NCI-H748 (cell line): ENCODE data around the gene PER1.

ENCODE experiments used
- DNase-seq: peaks from one replicate; lab custom pipeline; 2025; ENCODE audit not compliant: unreplicated experiment; lab: John Stamatoyannopoulos, UW

Gene PER1

DNA sequence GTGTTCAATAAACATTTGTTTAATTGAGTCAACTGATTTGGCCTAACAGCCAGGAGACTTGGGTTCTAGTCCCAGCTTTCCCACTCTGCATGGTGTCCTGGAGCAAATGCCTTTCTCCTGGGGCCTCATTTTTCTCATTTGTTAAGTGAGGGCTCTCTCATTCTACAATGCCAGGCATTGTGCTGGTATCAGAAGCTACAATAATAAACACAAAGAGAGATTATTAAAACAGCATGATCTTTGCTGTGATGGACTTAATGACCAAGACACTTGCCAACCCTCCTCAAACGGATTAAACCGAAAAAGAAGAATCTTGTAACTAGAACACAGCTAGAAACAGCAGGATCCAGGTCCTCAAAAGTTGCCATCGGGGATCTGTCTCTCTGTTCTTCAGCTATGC is 15.3 kb upstream of the PER1 start:
- DNase-seq = no peak

DNA sequence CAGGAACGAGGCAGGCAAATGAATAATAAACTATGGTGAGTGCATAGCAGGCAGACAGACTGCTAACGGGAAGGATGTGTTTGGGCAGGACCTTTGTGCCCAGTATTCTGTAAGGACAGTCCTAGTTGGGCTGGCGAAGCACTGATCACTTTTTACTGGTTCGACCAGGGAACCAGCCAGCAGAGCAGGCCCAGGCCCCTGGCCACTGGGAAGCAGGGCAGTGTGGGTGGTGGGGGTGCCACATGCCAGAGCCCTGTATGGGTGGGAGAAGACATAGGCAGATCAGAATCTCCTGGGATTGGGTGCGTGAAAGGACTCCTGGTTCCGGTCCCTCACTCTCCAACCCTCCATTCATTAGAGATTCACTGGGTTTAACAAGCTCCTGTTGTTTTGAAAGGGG is 14.5 kb upstream of the PER1 start:
- DNase-seq = no peak

DNA sequence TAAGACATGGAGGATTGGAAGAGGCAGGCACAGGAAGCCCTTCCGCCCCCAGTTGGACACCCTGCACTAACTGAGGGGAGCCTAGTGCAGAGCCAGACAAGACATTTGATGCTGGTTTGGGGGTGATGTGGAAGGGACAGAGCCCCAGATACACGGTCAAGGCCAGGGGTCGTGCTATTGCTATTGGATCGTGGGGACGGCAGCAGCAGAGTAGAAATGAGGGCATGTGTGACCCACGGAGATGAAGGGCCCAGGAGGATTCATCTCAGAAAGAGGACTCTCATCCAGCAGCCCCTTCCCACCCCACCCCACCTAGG is 12.6 kb upstream of the PER1 start:
- DNase-seq = no peak

DNA sequence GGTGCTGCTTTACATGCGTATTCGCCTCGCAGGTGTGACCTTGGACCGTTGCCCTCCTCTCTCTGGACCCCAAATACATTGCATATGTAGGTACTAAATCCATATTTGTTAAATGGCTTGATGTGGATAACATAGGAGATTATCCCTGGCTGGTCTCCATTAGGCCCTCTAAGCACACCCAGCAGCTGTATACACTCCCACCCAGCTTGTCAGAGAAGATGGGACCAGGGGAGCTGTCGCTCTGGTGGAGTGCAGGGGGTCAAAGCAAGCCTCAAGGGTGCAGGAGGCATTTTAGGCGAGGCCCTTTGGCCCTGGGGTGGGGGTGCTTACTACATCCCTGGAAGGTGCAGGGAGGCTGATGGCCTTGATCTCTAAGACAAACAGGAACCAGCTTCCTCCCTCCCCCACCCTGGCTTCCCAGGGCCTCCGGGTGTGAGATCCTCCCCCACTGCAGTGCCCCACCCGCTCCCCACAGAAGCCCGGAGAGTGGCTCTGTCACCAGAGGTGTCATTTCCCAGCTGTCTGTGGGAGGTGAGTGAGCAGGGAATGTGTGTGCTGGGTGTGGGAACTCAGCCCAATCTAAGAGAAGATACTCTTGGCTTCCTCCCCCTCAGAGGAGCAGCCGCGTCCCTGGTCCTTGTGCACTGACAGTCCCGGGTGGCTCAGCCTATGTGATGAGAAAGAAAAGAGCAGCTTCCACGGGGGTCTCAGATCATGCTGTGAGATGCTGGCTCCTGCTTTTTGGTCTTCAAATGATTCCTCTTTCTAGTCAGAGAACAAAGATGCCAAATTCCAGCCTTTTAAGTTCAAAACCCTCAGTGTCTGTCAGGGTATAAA is 12.0 kb upstream of the PER1 start:
- DNase-seq = peak; percentile 59

DNA sequence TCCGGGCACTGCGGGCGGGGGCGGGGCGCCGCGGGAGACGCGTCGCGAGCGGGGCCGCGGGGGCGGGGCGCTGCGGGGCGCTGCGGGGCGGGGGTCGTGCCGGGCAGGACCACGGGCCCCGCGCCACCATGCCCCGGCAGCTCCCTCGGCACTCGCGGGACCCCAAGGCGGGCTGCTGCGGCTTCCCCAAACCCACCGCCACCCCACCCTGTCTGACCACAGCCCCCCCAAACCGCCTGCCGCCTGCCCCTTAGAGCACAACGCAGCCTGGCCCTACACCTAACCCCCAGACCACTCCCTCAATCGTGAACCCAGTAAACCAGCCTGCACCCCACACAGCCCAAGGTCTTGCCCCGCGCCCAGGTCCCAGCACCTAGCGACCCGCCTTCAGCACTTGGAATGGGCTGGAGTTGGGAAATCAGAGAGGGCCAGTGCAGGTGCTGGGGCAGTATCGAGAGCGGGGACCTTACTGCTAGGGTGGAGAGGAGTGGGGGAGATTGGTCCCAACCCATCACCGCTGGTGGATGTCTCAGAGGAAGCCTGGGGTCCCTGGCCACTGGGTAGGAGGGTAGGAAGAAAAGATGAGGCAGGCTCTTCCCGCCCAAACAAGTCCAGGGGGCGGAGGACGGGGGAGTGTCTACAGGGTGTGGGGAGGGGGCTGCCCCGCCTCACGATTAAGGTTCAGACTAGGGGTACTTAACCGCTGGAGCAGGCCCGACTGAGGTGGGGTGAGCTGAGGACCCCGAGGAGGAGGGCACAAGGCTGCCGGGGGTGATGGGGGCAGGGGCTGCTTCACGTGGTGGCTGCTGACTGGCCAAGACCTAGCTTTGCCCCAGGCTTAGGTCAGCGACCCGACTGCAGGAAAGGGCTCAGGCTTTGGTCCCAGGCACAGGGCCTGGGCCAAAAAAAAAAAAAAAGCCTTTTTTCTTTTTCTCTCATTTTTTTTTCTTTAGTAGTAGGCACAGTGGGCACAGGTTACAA is 11.1 kb upstream of the PER1 start:
- peak; percentile 58 for DNase-seq

DNA sequence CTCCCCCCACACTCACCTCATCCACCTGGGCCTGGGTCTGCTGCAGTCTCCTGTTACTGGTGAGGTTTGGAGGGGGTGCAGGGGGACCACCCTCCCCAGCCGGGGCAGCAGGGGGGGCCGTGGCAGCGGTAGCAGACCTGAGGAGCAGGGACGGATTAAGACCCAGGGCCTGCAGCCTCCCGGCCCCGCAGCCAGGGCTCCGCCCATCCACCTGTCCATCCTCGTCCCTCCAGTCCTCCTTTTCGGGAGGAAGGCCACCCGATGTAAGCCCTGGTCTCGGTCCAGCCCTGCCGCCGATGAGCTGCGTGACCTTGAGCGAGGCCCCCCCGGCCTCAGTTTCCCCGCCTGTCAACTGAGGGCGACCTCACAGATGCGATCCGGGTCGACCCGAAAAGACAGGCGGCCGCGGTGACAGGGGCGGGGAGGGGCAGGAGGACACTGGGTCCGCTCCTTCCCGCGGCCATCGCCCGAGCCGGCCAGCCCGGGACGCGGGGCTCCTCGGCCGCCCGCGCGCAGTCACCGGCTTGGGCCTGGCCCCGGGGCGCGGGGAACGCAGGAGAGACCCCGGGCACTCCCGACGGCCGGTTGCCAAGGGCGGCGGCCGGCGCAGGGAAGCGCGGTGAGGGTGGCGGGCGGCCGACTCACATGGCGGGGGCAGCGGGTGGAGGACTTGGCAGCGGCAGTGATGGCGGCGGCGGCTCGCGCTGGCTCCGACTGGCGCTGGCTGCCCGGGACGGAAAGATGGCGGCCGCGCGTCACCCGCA is 10.2 kb upstream of the PER1 start, which contains the start of gene VAMP2:
TSS of gene VAMP2 (minus strand) at position 716 of the 764 bp plus-strand sequence. CDS start at position 647, 69 bp downstream.
- DNase-seq = peak; percentile 85

DNA sequence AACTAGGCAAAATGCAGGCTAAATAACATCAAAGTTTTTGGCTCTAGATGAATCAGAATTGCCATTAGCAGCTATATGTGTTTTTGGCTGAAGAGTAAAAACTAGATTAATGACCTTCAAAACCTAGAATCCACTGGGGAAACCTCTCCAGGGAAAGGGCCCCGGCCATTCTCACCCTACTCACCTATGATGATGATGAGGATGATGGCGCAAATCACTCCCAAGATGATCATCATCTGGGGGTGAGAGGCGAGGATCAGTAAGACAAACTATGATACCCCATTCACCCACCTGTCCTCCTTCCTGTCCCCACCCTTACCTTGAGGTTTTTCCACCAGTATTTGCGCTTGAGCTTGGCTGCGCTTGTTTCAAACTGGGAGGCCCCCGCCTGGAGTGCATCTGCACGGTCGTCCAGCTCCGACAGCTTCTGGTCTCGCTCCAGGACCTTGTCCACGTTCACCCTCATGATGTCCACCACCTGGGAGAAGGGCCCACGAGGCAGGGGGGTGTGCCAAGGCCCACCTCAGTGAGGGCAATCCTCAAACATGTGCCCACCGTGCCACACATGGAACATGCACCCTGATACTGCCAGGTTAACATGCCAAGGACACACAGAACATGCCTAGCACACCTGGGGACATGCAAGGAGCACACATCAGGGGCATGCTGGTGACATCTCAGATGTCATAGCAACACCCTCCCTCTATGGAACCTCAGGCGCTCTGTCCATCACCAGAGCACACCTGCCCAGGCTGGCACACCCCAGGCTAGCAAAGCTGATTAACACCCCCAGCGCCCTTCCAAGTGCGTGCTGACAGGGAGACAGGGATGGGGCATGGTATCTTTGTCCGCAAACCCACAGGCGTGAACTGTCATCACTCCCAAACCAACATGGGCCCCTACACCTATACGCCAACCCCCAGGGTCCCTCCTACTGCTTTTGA is 9.4 kb upstream of the PER1 start:
- DNase-seq = no peak

DNA sequence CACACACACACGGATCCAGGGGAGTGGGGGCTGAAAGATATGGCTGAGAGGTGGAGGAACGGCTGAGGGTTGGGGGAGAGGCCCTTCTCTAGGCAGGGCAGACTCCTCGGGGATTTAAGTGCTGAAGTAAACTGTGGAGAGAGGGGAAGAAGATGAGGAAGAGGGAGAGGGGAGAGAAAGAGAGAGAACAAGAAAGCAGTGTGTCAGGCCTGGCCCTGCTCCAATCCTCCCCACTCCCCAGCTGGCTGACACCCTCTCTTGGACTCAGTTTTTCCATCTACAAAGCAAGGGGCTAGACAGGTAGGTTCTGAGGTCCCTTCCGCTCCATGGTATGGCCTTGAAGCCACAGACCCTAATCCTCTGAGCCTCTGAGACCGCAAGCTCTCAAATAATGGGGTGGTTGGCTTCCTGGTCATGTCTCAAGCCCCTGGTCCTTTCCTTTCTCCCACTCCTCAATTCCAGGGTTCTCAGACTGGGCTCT is 8.6 kb upstream of the PER1 start:
- no peak for DNase-seq

DNA sequence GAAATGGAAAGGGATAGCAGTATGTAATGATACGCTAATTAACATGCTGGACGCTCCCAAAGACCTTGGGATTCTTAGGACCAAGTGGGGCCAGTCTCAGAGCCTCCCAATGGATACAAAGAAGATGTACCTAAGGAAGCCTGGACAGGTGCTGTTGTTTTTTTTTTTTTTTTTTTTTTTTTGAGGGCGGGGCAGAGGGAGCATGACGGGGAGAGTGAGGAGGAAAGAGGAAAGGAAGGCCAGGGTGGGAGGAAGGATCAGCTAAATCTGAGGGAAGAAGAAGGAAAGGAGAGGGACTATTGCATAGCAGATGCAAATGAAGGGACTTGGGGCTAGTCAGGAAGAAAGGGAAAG is 8.0 kb upstream of the PER1 start:
- DNase-seq = no peak

DNA sequence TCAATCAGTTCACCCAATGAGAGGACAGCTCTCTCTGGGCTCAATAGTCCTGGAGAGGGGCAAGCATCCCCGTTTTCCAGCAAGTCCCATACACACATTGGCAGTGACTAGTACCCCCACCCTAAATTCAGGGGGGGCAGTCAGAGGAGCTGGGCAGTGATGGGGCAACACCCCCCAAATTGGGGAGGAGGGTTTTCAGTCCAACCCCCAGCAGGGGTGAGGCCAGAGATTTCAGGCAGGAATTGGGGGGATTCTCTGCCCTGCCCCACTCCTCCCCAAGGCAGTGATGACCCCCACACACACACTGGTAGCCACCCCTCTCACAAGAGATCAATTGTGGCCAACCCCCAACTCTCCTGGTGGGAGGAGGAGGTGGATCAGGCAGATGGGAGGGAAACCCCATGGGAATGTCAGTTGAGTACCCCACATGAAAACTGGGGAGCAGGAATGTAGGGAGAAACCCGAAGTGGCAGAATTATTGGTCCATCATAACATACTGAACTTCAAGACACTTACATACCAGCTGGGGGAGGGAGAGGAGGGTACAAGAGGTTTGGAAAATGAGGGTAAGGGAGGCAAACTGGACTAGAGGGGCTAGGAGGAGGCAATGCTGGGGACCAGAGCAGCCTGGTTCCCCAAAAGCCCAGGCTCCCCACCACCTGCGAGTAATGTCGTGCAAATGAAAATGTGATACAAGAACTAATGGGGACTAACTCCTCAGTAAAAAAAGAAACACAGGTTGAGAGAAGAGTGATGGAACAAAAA is 7.4 kb upstream of the PER1 start:
- no peak for DNase-seq

DNA sequence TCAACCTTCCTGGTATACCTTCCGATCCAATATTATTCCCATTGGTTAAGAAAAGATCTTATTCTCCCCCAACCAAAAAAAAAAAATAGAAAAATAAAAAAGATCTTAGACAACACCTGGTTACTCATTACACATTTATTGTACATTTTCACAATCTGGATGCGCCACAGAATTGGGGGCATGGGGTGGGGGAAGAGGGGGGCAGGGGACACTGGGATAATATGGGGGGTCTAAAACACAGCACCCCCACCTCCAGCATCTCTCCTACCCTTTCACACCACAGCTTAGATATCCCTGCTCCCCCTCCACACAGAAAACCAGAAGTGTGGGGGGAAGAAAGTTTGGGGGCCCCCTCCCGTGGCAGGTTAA is 6.8 kb upstream of the PER1 start:
- no peak for DNase-seq

DNA sequence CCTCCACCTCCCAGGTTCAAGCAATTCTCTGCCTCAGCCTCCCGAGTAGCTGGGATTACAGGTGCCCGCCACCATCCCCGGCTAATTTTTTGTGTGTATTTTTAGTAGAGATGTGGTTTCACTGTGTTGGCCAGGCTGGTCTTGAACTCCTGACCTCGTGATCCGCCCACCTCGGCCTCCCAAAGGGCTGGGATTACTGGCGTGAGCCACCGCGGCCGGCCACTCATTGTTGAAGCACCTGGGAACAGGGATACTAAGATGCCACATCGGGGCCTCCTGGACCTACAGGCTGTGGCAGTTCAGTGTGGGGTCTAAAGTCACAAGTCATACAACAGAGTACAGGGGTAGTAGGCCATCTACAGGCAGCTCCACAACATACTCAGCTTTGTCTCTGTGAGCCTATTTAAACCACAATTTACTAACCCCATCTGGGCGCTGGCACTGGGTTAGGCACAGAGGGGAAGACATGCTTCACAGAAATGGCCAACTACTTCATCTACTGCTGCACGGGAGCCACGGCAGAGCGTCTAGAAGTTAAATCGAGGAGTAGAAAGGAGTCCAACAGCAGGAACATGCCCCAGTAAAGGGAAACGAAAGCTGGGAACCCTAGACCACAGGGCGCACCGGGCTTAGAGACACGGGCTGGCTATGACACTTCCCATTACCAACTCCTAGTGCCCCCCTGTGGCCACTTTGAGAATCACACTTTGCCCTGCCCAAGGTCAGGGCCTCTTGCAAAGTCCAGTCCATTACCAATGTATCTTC is 6.2 kb upstream of the PER1 start:
- peak; percentile 91 for DNase-seq

DNA sequence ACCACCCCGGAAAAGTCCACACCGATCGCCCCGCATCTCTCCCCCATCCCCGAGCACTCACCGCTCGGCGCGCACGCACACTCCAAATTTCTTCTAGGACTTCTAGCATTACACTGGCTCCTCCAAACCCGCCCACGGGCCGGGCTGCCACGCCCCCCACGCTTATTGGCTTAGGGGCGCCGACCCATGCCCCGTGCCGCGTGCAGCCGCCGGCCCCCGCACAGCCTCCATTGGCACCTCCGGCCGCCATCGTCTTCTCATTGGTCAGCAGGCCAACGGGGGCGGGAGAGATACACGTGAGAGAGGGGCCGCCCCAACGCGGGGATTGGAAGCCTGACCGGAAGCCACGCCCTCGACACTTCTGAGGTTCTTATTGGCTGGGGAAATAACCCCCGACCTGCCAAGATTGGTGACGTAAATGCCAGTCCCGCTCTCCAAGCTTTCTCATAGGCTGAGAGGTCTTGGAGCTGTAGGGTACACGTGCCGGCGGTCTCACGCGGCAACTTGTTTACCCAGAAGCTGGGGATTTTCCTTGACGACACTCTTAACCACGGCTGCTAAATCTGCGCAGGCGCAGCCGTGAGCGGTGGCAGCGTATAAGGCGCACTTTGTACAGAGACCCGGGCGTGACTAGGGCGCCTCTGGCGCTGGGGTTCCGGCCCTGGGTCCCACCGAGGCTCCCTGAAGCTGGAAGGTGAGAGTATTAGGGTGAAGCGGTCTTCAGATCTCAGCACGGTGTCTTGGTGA is 4.2 kb upstream of the PER1 start:
- peak; percentile 100 for DNase-seq

DNA sequence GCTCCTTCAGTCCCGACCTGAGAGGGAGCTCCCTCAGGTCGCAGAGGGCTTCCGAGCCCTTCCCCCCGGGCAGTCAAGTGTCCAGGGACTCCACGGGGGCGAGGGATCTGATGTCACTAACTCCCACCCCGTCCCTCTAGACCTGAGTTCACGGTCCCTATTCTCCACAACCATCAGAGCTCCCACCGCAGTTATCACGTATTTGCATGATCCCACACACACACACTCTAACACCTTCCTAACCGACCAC is 3.7 kb upstream of the PER1 start:
- DNase-seq = no peak

DNA sequence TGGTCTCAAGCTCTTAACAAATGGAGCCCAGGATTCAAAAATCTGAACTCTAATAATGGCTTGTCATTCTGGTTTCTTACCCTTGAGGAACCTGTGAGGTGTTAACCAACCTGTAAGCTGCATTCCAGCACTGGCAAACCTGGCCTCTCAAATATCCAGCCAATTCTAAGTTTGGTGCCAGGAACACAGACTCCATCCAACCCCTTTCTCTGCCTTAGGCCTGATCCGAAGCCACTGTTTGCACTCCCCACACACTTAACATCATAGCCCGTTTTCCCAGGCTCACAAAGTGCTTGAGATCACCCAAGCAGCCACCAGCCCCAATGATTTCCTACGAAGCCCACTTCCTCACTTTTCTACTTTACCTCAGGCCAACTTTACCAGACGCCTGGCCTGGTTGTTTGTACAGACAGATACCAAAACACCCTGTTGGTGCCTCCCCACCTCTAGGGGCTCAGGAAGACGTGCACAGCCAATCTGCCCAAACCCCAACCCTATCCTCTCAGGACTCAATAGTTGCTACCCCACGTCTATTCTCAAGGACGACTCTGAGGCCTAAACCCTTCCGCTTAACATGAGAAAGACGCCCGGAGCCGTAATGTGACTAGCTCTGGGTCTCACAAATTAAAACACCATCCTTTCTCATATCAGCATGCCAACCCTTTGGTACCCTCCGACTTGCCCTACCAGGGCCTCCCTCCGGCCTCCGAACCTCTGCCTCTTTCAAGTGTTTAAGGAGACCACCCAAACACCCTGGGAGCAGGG is 3.2 kb upstream of the PER1 start:
- no peak for DNase-seq

DNA sequence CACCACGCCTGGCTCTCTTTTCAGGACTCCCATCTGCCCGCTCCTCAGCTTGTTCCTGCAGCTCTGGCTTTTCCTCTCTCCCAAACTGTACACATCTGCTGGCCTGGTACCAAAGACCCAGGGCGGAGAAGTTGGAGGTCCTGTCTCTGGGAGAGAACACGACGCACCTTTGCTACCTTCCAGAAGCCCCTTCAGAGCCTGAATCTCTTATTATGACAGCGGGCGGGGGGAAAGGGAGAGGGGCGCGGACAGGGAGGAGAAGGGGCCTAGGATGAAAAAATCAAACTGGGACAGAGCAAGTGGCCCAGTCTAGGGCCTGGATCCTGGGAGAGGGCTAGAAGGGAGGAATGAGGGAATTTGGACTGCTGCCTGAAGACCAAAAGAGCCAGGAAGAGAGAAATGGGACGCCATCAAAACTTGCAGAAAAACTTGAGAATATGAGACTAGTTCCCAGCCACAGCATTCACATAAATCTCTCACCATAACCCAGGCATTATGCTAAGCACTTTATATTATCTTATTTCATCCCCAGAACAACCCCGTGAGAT is 2.5 kb upstream of the PER1 start:
- no peak for DNase-seq

DNA sequence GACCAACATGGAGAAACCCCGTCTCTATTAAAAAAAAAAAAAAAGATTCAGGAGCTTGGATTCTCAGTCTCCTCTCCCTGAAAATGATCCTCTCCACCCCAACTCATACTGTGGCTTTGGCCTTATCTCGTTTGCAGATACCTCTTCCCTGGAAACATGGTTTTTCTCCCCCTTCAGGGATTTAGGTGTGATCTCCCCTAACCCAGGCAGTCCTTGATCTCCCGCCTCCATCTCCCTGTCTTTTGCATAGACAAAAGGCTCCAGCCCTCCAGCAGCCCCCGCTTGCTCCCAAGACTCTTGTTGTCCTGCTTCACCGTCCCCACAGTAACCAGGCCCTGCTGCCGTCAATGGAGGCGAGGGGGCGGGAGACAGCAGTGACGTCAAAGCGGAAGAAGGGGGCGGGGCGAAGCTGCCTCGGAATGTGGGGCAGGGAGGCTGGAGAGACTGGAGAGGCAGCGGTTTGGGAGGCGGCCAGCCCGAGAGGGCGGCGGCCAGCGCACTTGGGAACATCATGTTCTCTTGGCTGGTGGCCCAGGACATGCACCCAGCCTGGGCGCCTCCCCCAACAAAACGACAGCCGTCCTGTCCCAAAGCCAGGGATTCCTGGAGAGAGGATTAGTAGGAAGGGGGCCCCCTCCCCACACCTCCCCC is 1.9 kb upstream of the PER1 start:
- DNase-seq = peak; percentile 47
